Measurements from ENCODE around the gene ADARB2.

Gene ADARB2

GRCh38 chr10:1645896-1646295, 91.4 kb downstream of the ADARB2 start:
- no peak for TF ChIP-seq FOXM1 (IDR thresholded peaks at IDR 0.05; ENCODE audit: borderline replicate concordance, low read depth)
- no peak for TF ChIP-seq EP300 (IDR thresholded peaks at IDR 0.05; ENCODE audit: borderline replicate concordance)
- no peak for TF ChIP-seq TEAD4 (IDR thresholded peaks at IDR 0.05)
- TF ChIP-seq, protein P1, sequence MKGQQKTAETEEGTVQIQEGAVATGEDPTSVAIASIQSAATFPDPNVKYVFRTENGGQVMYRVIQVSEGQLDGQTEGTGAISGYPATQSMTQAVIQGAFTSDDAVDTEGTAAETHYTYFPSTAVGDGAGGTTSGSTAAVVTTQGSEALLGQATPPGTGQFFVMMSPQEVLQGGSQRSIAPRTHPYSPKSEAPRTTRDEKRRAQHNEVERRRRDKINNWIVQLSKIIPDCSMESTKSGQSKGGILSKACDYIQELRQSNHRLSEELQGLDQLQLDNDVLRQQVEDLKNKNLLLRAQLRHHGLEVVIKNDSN (IDR thresholded peaks at IDR 0.05), result no peak
- TF ChIP-seq EGR1 (IDR thresholded peaks at IDR 0.05), result no peak
- TF ChIP-seq, protein P2, sequence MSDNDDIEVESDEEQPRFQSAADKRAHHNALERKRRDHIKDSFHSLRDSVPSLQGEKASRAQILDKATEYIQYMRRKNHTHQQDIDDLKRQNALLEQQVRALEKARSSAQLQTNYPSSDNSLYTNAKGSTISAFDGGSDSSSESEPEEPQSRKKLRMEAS (IDR thresholded peaks at IDR 0.05), result no peak
- TF ChIP-seq ZBTB7A (IDR thresholded peaks at IDR 0.05; ENCODE audit: low read depth), result no peak
- TF ChIP-seq YY1 (IDR thresholded peaks at IDR 0.05; ENCODE audit: low read depth), result no peak
- TF ChIP-seq TAF1 (IDR thresholded peaks at IDR 0.05; ENCODE audit: low read depth), result no peak
- TF ChIP-seq CREB1 (IDR thresholded peaks at IDR 0.05; ENCODE audit: low read depth), result no peak
- TF ChIP-seq NFIC (IDR thresholded peaks at IDR 0.05), result no peak
- TF ChIP-seq REST (IDR thresholded peaks at IDR 0.05; ENCODE audit: low read depth), result no peak
- TF ChIP-seq CEBPB (IDR thresholded peaks at IDR 0.05), result no peak
- TF ChIP-seq RAD21 (IDR thresholded peaks at IDR 0.05; ENCODE audit: low read depth), result no peak
- no peak for TF ChIP-seq TCF12 (IDR thresholded peaks at IDR 0.05; ENCODE audit: low read depth)

GRCh38 chr10:1644191-1644711, 93.1 kb downstream of the ADARB2 start:
- no peak for TF ChIP-seq RAD21 (IDR thresholded peaks at IDR 0.05; ENCODE audit: low read depth)
- TF ChIP-seq, protein P2 (IDR thresholded peaks at IDR 0.05), result no peak
- no peak for TF ChIP-seq TAF1 (IDR thresholded peaks at IDR 0.05; ENCODE audit: low read depth)
- no peak for TF ChIP-seq TCF12 (IDR thresholded peaks at IDR 0.05; ENCODE audit: low read depth)
- no peak for TF ChIP-seq CREB1 (IDR thresholded peaks at IDR 0.05; ENCODE audit: low read depth)
- no peak for TF ChIP-seq YY1 (IDR thresholded peaks at IDR 0.05; ENCODE audit: low read depth)
- TF ChIP-seq, protein P1 (IDR thresholded peaks at IDR 0.05), result no peak
- TF ChIP-seq EP300 (IDR thresholded peaks at IDR 0.05; ENCODE audit: borderline replicate concordance), result no peak
- no peak for TF ChIP-seq TEAD4 (IDR thresholded peaks at IDR 0.05)
- no peak for TF ChIP-seq REST (IDR thresholded peaks at IDR 0.05; ENCODE audit: low read depth)
- TF ChIP-seq CEBPB (IDR thresholded peaks at IDR 0.05), result no peak
- no peak for TF ChIP-seq ZBTB7A (IDR thresholded peaks at IDR 0.05; ENCODE audit: low read depth)
- no peak for TF ChIP-seq EGR1 (IDR thresholded peaks at IDR 0.05)
- TF ChIP-seq NFIC (IDR thresholded peaks at IDR 0.05), result no peak
- TF ChIP-seq FOXM1 (IDR thresholded peaks at IDR 0.05; ENCODE audit: borderline replicate concordance, low read depth), result no peak

DNA sequence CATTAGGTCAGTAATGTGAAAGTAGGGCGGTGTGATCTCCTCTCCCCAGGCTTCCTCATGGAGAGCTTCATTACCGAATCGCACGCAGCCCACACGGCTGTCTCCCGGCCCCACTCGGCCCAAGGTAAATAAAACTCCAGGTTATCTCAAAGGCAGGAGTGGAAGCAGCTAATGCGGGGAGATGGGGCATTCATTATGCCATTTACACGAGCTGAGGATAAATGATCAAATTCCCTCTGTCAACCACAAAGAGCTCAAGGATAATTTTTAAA, 93.5 kb downstream of the ADARB2 start:
- TF ChIP-seq YY1 (IDR thresholded peaks at IDR 0.05; ENCODE audit: low read depth) (no peak), TCF12 (IDR thresholded peaks at IDR 0.05; ENCODE audit: low read depth) (no peak), EGR1 (IDR thresholded peaks at IDR 0.05) (no peak), EP300 (IDR thresholded peaks at IDR 0.05; ENCODE audit: borderline replicate concordance) (no peak)

- TF ChIP-seq REST (IDR thresholded peaks at IDR 0.05; ENCODE audit: low read depth), result peak; percentile 89
- TF ChIP-seq CEBPB (IDR thresholded peaks at IDR 0.05), result no peak
These were observed 94.0 kb downstream of the ADARB2 start for GRCh38 chr10:1643161-1643907.

Data from Ishikawa (cell line).